SKM-1 treated with dmso at 0.1 percent for 144 hours (cell line): ENCODE measurements around the gene DUS2.

Experiments
- DNase-seq: peaks from one replicate; lab custom pipeline; 2025; ENCODE audit not compliant: unreplicated experiment; lab: John Stamatoyannopoulos, UW

Gene DUS2

DNA sequence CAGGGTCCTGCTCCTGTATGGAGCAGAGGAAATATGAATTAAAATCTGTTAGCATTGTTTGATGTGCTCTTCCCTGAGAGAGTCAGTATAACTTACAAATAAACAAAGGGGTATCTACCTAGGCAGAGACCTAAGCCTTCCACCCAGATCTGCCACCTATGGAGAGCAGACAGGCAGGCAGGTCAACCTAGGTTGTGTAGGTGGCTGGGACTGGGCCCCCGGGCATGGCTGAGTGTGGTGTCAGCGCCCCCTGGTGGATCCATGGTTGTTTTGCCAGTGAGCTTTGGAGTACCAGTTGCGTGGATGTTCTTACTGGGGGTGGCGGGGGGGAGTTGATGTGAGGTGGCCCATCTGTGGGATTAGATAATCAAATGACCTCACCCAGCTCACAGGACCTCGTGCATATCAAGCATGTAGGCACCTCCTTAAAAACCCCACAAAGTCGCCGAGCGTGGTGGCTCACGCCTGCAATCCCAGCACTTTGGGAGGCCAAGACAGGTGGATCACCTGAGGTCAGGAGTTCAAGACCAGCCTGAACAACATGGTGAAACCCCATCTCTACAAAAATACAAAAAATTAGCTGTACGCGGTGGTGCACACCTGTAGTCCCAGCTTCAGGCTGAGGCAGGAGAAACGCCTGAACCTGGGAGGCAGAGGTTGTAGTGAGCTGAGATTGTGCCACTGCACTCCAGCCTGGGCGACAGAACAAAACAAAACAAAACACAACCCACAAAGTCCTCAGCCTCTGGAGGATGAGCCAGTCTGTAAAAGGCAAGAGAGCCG, 17.6 kb downstream of the DUS2 start:
- DNase-seq: peak; percentile 58

DNA sequence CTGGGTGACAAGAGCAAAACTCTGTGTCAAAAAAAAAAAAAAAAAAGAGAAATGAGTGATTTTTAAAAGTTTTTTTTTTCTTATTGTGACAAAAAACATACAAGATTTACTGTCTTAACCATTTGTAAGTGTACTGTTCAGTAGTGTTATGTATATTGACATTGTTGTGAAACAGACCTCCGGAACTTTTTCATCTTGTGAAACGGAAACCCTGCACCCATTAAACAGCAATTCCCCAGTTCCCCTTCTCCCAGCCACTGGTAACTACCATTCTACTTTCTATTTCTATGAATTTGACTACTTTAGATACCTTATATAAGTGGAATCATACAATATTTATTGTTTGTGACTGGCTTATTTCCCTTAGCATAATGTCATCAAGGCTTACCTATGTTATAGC, 18.7 kb downstream of the DUS2 start:
- no peak for DNase-seq

DNA sequence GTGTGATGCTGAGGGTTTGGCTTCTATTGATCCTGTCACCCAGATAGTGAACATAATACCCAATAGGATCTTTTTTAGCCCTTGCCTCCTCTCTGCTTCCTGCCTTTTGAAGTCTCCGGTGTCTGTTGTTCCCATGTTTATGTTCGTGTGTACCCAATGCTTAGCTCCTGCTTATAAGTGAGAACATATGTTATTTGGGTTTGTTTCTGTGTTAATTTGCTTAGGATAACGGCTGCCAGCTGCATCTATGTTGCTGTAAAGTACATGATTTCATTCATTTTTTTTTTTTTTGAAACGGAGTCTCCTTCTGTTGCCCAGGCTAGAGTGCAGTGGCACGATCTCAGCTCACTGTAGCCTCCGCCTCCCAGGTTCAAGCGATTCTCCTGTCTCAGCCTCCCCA, 23.0 kb downstream of the DUS2 start:
- DNase-seq: no peak

GRCh38 chr16:68047987-68048386, 24.9 kb downstream of the DUS2 start:
- DNase-seq: no peak

DNA sequence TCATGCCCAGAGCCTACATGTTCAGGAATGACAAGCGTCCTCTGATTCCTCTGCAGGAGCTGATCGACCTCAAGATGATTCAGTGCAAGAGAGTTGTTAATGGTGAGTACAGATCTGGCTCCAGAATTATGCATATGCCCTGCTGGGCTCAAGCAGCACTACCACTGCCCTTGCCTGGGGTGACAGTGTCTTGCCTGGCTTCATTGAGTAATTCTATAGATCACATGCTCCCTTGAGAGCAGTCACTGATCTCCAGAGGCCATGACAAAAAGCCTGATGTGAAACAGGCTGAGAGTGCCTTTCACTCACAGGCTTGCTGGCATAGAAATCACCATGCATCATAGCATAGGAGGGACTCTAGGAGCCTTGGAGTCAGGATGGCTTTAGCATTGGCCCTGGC, 26.4 kb downstream of the DUS2 start:
- no peak for DNase-seq

DNA sequence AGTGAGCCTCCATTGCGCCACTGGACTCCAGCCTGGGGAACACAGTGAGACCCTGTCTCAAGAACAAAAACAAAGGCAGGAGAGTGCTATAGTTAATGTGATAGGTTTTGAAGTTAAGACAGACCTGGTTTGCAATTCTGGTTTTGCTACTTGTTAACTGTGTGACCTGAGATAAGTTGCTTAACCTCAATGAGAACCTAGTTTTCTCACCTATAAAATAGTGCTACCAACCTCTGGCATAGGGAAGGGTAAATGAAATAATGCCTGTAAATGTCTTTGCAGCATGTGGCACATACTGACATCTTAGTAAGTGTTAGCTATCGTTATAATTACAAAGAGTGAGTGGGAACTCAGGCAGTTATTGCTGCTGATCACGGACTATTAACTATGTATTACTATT, 32.3 kb downstream of the DUS2 start:
- DNase-seq: no peak

DNA sequence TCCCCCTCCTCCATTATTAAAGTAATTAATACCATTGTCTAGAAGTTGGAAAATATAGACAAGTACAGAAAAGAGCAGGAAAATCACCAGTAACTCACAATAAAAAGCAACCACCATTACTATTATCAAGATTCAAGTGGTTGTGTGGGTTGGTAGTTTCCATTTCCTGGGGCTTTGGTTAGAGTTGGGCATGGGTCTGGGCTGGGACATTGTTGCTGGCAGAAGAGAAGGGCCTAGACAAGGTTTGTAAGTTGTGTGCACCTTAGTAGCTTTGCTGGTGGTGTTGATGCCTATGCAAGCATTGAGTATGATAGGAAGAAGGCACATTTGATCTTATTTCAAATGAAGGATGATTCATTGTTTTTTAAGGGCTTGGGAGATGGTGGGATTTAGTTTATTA, 36.7 kb downstream of the DUS2 start:
- DNase-seq: no peak

GRCh38 chr16:68061396-68061795, 38.3 kb downstream of the DUS2 start:
- DNase-seq: no peak

DNA sequence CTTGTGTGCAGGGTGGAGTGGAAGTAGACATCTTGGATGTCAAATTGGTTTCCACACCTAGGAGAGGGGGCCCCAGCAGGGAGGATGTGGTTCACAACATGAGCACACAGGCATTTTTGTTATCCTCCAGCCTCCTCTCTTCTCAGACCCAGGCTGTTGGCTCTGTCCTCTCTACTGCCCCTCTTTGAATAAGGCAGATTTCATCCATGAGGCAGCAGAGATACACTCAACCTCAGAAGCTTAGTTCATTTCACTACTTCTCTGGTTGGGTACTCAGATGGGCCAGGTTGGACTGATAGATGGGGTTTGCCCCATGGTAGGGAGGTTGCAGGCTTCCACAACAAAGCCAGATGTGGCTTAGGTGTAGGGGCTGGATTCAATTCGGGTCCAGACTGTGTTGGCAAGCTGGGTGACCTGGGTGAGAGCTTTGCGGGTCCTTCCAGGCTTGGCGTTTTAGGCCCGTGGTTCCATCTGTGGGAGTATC, 39.9 kb downstream of the DUS2 start:
- DNase-seq: no peak

DNA sequence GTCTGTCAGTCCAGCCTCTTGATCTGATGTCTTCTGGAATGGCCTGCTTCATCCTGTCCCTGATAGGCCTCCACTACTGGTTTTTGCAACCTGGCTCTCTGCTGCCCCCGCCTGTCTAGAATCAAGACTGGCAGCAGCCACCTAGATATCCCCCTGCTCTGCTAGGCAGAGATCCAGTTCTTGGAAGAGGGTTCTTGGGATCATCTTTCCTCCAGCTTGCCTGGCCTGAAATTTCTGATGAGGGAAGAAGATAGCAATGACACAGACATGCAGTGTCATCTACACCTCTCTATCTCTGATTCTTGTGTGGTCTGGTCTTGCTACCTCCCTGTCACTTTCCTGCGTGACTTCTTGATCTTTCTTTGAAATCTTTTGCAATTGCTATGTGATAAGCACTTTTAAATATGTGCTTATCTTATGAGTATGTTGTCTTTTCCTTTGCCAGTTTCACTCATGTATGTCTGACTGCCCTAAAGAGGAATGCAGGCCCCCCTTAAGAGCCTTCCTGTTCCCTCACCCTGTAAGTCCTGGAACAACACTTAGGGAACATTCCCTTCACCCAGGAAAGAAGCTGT, 41.8 kb downstream of the DUS2 start:
- peak; percentile 62 for DNase-seq

GRCh38 chr16:68065716-68066305, 42.7 kb downstream of the DUS2 start:
- no peak for DNase-seq

DNA sequence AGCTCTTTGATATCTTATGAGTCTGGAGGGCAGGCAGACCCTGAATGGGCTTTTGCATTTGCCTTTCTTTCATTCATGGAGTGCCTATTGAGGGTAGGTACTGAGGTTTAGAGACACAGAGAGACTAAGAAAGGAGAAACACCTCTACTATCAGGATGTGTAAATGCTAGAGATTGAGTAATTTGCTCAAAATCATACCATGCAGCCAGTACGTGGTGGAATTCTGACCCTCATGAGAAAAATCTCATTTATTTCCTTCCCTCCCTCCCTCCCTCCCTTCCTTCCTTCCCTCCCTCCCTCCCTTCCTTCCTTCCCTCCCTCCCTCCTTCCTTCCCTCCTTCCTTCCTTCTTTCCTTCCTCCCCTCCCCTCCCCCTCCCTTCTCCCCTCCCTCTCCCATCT, 43.7 kb downstream of the DUS2 start:
- DNase-seq: no peak

- DNase-seq: no peak
These were observed 45.8 kb downstream of the DUS2 start for GRCh38 chr16:68068926-68069325.

DNA sequence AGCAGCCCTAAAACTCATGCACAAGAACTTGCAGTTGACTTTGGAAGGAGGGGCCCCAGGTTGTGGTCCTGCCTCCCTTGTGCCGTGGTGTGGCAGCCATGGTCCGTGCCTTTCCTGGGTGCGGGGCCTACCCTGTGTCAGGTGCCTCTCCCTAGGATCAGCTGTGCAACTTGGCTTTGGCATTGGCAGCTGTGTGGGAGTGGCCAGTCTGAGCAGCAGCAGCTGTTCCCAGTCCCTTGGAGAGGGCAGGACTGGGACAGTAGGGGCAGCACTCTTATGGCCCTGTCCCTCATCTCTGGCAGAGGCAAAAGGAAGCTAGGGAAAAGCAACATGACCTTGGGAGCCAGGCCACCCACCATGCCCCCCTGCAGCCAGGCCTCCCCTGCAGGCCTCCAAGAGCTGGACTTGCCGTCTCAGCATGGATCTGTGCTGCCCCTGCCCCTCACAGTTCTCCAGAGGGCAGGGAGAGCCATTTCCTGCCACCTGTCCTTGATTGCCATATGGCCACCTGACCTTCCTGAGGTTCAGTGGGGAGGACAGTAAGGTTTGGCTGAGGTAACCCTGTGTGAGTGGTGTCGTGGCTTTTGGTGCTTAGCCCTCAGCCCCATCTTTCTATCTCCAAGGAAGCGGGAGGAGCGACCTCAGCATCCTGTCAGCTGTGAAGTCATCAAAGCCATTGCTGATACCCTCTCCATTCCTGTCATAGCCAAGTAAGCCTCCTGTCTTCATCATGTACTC, 46.6 kb downstream of the DUS2 start:
- no peak for DNase-seq

GRCh38 chr16:68070249-68070730, 47.2 kb downstream of the DUS2 start:
- DNase-seq: no peak

GRCh38 chr16:68070806-68071517, 47.9 kb downstream of the DUS2 start:
- no peak for DNase-seq

GRCh38 chr16:68071518-68071901, 48.4 kb downstream of the DUS2 start:
- DNase-seq: no peak

GRCh38 chr16:68072038-68072695, 49.1 kb downstream of the DUS2 start:
- DNase-seq: no peak

DNA sequence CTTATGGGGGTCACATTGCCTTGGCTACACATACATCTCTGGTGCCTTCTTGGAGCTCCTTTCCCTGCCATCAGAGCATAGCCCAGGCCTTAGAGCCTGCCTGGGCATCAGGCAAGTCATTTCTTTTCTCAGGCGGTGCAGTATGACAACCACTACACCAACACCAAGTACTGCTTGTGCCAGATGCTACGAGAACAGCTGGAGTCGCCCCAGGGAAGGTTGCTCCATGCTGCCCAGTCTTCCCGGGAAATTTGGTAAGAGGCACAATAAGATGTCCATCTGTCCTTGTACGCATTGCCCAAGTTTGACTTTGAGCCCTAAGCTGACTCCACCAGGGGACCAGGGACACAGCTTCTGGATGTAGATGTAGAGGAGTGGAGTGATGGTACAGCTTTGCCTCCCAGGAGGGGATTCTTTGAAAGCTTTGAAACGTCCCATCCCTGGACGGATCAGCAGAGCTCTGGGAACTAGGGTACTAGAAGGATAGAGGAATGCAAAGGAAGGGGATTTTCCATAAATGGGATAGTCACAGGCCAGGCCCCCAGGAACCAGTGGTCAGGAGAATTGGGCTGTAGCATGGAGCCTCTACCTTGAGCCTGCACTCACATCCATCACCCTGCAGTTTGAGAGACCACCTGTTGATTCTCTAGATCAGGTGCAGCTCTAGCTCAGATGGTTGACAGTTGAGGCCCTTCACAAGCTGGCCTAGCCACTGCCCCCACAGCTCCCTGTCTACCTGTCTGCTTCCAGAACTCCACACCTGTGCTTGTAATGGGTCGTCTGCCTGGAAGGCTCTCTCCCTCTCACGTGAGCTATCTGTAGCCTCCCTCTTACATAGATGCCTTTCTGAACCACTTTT, 51.0 kb downstream of the DUS2 start:
- DNase-seq: no peak
